Activated T-cell treated with anti-CD3 and anti-CD28 coated beads, Interleukin-2, amount 50 U/mL, for 1 hour (primary cell): ENCODE measurements around the gene C4A.
"Not testable (repeated sequence)": the region's sequence is repeated elsewhere in the genome, so short reads cannot be mapped to it uniquely, and the experiment has no call there.

Experiments used
- DNase-seq: peaks from one replicate; pipeline ENCODE4 v3.0.0-alpha.2; 2020

C4A gene

GRCh38 chr6:31980998-31981397, 859 bp upstream of the C4A start:
- not testable (repeated sequence) for DNase-seq

DNA sequence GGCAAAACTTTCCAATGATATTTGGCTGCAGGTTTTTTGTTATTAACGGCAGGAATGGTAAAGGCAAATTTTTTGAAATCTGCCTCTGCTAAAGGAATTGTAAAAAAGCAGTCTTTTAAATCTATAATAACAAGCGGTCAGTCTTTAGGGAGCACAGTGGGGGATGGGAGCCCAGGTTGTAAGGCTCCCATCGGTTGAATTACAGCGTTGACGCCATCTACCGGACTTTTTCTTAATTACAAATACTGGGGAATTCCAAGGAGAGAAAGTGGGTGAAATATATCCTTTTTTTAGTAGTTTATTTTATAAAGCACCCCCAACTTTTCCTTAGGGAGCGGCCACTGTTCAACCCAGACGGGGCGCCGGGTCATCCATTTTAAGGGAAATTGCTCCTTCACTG, 7.5 kb downstream of the C4A start:
- not testable (repeated sequence) for DNase-seq

DNA sequence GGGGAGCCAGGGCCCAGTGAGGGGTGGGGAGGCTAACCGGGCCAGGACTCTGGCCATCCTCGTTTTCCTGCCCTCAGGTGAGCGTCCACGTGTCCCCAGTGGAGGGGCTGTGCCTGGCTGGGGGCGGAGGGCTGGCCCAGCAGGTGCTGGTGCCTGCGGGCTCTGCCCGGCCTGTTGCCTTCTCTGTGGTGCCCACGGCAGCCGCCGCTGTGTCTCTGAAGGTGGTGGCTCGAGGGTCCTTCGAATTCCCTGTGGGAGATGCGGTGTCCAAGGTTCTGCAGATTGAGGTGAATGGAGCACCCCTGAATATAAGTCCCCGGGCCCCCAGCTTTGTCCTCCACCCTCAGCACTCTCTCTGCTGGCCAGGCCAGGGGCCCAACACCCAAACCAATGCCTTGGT, 12.6 kb downstream of the C4A start:
- DNase-seq, result not testable (repeated sequence)

GRCh38 chr6:31996385-31996784, 14.5 kb downstream of the C4A start:
- DNase-seq, result not testable (repeated sequence)

DNA sequence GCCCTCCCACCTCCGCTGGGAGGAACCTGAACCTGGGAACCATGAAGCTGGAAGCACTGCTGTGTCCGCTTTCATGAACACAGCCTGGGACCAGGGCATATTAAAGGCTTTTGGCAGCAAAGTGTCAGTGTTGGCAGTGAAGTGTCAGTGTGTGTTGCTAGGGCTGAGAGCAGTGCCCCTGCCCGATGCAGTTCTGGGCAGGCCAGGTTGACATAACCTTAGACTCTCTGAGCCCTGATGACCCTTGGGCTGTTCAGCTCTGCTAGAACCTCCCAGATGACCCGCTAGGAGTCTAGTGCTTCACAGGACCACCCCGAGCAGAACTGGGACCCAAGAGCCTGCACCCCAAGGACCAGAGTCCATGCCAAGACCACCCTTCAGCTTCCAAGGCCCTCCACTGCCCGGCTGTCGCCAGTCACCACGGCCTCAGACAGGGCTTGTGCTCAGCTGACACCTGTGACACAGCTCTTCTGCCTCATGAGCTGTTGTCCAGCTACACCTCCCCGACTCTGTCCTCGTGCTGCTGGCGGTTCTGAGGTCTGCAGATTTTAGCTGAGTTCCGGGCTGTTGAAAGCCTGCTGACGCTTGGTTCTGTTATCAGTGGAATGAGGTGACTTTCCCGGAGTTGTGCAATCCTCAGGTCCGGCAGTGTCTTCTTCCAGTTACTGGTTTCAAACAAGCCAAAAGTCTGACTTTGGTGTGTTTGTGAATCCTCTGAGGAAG, 20.9 kb downstream of the C4A start:
- not testable (repeated sequence) for DNase-seq

- DNase-seq, result not testable (repeated sequence)
These were observed 21.4 kb downstream of the C4A start for GRCh38 chr6:32003301-32003700.

- not testable (repeated sequence) for DNase-seq
These were observed 22.5 kb downstream of the C4A start for GRCh38 chr6:32004393-32004792.

DNA sequence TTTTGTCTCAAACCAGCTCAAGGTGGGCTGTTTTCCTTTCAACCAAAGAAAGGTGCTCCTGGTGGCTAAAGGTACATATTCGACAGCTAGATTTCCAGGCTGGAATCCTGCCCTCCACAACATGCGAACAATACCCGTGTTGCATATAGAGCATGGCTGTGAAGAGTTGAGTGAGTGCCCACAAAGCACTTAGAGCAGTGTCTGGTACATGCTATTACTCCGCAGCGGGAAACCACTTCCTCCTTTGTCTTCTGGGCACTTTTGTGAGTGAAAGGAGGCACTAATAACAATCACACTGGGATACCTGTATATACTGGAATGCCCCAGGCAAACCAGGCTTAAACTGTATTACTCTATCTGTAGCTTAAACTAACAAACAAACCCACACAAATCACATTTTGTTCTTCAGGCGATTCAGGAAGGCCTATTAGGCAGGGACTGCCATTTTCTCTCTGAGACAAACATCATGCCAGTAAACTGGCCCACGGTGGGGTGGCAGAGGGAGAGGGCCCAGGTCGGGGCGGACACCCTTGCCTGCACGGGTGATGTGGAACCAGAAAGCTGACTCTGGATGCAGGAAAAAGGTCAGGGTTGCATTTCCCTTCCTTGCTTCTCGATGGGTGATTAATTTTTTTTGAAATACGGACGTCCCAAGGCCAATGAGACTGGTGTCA, 23.1 kb downstream of the C4A start:
- not testable (repeated sequence) for DNase-seq

- not testable (repeated sequence) for DNase-seq
These were observed 23.7 kb downstream of the C4A start for GRCh38 chr6:32005538-32005880.

- not testable (repeated sequence) for DNase-seq
These were observed 24.2 kb downstream of the C4A start for GRCh38 chr6:32005991-32006529.

GRCh38 chr6:32007086-32007485, 25.2 kb downstream of the C4A start:
- not testable (repeated sequence) for DNase-seq

DNA sequence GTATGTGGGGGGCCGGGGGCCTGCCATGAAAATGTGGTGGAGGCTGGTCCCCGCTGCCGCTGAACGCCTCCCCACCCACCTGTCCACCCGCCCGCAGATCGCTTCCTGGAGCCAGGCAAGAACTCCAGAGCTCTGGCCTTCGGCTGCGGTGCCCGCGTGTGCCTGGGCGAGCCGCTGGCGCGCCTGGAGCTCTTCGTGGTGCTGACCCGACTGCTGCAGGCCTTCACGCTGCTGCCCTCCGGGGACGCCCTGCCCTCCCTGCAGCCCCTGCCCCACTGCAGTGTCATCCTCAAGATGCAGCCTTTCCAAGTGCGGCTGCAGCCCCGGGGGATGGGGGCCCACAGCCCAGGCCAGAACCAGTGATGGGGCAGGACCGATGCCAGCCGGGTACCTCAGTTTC, 26.2 kb downstream of the C4A start:
- DNase-seq, result not testable (repeated sequence)

DNA sequence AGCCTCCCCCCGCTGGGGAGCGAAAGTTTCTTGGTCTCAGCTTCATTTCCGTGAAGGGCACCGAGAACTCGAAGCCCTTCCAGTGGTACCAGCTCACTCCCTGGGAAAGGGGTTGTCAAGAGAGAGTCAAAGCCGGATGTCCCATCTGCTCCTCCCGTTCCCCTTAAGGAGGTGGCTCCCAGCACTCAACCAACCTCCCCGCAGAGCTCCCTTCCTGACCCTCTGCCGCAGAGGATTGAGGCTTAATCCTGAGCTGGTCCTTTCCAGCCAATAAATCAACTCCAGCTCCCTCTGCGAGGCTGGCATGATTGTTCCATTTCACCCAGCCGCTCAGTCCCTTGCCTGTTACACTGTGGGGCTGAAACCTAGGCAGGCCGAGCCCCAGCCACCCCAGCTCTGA, 26.8 kb downstream of the C4A start:
- not testable (repeated sequence) for DNase-seq

DNA sequence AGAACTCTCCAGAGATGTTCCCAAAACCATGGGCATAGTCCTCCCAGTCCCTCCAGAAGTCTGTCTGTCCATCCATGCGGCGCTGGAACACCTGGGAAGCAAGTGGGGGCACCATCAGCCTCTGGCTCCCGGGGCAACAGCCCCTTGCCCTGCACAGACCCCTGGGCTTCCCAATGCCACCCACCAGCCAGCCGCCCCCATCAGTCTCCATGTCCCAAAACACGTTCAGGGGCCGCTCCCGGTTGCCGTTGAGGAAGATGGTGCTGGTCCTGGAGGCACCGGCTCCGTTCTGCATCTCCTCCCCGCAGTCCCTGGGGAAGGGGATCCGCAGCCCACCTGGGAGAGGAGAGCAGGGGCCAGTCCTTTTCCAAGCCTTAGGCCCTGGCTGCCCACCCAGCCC, 27.7 kb downstream of the C4A start:
- DNase-seq, result not testable (repeated sequence)

DNA sequence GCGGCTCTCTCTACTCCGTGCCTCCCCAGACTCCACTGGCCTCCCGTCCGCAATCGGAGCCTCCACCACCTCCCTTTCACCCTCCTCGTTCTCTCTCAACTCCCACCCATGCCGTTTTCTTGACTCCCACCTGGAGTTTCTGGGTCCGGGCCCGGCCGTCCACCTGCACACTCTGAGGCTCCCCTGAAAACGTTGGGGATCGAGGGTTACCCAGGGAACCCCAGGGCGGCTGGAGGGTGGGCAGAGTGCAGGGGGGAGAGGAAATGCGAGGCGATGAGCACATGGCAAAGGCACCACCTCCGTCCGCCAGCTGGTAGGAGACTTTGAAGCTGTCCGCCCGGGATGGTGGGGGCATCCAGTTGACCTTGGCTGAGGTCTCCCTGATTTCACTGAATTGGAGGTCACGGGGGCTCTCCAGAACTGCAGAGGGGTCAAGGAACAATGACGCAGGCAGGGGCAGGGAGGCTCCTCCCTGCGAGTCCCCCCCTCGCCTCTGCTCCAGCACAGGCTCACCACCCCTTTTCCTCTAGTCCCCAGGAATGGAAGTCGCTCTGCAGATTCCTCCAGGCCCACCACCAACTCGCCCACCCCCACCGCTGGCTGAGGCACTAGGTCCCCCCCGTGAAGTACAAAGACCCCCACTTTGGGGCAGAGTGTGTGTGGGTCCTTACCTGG, 29.1 kb downstream of the C4A start:
- not testable (repeated sequence) for DNase-seq

DNA sequence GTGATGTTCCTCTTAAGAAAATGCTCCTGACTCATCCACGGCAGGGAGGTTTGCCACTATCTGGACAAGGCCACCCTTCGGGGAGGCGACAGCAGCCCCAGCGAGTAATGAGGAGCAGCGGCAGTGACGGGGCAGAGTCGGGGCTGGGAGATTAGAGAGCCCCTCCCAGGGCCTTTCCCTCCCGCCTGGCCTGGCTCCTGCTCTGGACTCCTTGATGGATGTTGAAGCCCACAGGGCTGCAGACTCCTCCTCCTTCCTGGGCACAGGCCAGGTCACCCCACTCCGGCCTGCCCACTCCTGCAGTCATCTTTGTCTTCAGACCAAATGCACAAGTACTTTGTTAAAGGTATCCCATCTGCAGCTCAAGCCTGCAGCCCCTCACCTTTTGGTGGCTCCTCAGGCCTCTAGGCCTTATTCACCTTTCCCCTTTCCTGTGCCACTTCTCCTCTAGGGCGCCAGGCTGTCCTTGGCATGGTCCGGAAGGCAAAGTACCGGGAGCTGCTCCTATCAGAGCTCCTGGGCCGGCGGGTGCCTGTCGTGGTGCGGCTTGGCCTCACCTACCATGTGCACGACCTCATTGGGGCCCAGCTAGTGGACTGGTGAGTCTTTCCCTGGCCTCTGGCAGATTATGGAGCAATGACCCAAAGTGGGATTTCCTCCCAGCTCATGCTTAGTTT, 31.2 kb downstream of the C4A start:
- not testable (repeated sequence) for DNase-seq

GRCh38 chr6:32013738-32014137, 31.9 kb downstream of the C4A start:
- not testable (repeated sequence) for DNase-seq

GRCh38 chr6:32014547-32014946, 32.7 kb downstream of the C4A start, which contains the start of gene C4B:
Gene C4B (plus strand): TSS chr6:32014795. CDS start chr6:32014846, 51 bp downstream.
- not testable (repeated sequence) for DNase-seq

DNA sequence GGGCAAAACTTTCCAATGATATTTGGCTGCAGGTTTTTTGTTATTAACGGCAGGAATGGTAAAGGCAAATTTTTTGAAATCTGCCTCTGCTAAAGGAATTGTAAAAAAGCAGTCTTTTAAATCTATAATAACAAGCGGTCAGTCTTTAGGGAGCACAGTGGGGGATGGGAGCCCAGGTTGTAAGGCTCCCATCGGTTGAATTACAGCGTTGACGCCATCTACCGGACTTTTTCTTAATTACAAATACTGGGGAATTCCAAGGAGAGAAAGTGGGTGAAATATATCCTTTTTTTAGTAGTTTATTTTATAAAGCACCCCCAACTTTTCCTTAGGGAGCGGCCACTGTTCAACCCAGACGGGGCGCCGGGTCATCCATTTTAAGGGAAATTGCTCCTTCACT, 40.2 kb downstream of the C4A start:
- DNase-seq, result not testable (repeated sequence)

DNA sequence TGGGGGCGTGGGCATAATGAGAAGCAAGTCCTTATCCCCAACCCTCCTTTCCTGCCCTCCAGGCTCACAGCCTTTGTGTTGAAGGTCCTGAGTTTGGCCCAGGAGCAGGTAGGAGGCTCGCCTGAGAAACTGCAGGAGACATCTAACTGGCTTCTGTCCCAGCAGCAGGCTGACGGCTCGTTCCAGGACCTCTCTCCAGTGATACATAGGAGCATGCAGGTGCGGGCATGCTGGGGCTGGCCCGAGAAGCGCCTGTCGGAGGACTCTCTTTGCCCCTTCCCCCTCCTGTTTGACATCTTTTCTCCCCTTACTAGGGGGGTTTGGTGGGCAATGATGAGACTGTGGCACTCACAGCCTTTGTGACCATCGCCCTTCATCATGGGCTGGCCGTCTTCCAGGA, 46.8 kb downstream of the C4A start:
- not testable (repeated sequence) for DNase-seq

DNA sequence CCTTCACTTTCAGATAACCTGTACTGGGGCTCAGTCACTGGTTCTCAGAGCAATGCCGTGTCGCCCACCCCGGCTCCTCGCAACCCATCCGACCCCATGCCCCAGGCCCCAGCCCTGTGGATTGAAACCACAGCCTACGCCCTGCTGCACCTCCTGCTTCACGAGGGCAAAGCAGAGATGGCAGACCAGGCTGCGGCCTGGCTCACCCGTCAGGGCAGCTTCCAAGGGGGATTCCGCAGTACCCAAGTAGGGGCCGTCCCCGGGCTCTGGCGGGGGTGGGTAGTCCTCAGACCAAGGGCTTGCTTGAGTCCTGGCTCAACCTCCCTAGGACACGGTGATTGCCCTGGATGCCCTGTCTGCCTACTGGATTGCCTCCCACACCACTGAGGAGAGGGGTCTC, 47.7 kb downstream of the C4A start:
- DNase-seq, result not testable (repeated sequence)

GRCh38 chr6:32035283-32036013, 53.6 kb downstream of the C4A start:
- not testable (repeated sequence) for DNase-seq
